Endodermal cell (in vitro differentiated cells): ENCODE results near the gene FNBP1. TPM values are rescaled to one million over a fixed set of nuclear protein-coding genes. Genes with fewer than 3 reads are reported as not detected.

Experiments used
- DNase-seq: peaks from one replicate; pipeline ENCODE4 v3.0.0-alpha.2; 2017
- H3K27ac ChIP-seq: 2 replicates; pipeline ENCODE4 v1.5.1; 2013; ENCODE audit warnings: mild to moderate bottlenecking, low read depth, low read length, moderate library complexity
- H3K27me3 ChIP-seq: 2 replicates; pipeline ENCODE4 v1.6.1; 2013; ENCODE audit warnings: mild to moderate bottlenecking, low read length, moderate library complexity; ENCODE audit not compliant: insufficient read depth, control insufficient read depth, poor library complexity, severe bottlenecking
- H3K36me3 ChIP-seq: 2 replicates; pipeline ENCODE4 v1.7.0; 2013; ENCODE audit warnings: mild to moderate bottlenecking, low read length, moderate library complexity; ENCODE audit not compliant: control insufficient read depth, insufficient read depth
- H3K4me1 ChIP-seq: one replicate; pipeline ENCODE4 v1.7.0; 2013; ENCODE audit warnings: low read length; ENCODE audit not compliant: control insufficient read depth, insufficient read depth
- H3K4me3 ChIP-seq: 2 replicates; pipeline ENCODE4 v1.5.1; 2013; ENCODE audit warnings: mild to moderate bottlenecking, low read length, moderate library complexity
- H3K9ac ChIP-seq: 2 replicates; pipeline ENCODE4 v1.6.1; 2013; ENCODE audit warnings: mild to moderate bottlenecking, low read length, moderate library complexity; ENCODE audit not compliant: poor library complexity, severe bottlenecking; ENCODE audit errors: extremely low read depth
- H3K9me3 ChIP-seq: 2 replicates; pipeline ENCODE4 v1.6.1; 2013; ENCODE audit warnings: mild to moderate bottlenecking, low read length, moderate library complexity; ENCODE audit not compliant: control insufficient read depth
- H3K27ac Mint-ChIP-seq: 2 replicates; pipeline ENCODE4 v1.8.0; 2020; ENCODE audit warnings: mixed read lengths
- H3K27me3 Mint-ChIP-seq: 2 replicates; pipeline ENCODE4 v1.8.0; 2021; ENCODE audit warnings: mild to moderate bottlenecking, mixed read lengths; ENCODE audit not compliant: insufficient read depth
- H3K36me3 Mint-ChIP-seq: 2 replicates; pipeline ENCODE4 v1.8.0; 2020; ENCODE audit warnings: low read depth, mixed read lengths
- H3K4me1 Mint-ChIP-seq: 2 replicates; pipeline ENCODE4 v1.8.0; 2020; ENCODE audit warnings: mixed read lengths
- H3K4me3 Mint-ChIP-seq: 2 replicates; pipeline ENCODE4 v1.8.0; 2020; ENCODE audit warnings: mild to moderate bottlenecking, moderate library complexity, mixed read lengths
- H3K9me3 Mint-ChIP-seq: 2 replicates; pipeline ENCODE4 v1.8.0; 2020; ENCODE audit warnings: mild to moderate bottlenecking, mixed read lengths
- WGBS, 2 experiments: methylation state at CpG; one replicate each; pipeline versions ENCODE4 v1.1.5 to v1.1.7; 2013; ENCODE audit warnings: missing lambda C conversion rate in 2 of 2, mixed read lengths in 1 of 2; ENCODE audit not compliant: insufficient coverage in 1 of 2, insufficient read length in 1 of 2; 5-methylcytosine and 5-hydroxymethylcytosine counted together
- total RNA-seq, 2 donors: library from RNA; stranded (reverse); fragmentation: NEBNext Ultra II Directional in 1 of 2; extraction: Animal tissue kit (Norgen Biotek cat#: 25700) in 1 of 2; gene quantifications; 2 replicates in 1 of 2; 3 replicates in 1 of 2; pipeline ENCODE4 v1.2.1, GENCODE V29; 2021
- TF ChIP-seq, protein P1 (sequence below): fragments of 200-600 bp; sonication (generic); conservative IDR thresholded peaks from 2 replicates; pipeline ENCODE4 v1.5.0; 2021; ENCODE audit warnings: antibody characterized with exemption, mild to moderate bottlenecking

Gene FNBP1
- total RNA-seq, 2 donors from 2014 or later, result 41.4 to 43.3 TPM

DNA sequence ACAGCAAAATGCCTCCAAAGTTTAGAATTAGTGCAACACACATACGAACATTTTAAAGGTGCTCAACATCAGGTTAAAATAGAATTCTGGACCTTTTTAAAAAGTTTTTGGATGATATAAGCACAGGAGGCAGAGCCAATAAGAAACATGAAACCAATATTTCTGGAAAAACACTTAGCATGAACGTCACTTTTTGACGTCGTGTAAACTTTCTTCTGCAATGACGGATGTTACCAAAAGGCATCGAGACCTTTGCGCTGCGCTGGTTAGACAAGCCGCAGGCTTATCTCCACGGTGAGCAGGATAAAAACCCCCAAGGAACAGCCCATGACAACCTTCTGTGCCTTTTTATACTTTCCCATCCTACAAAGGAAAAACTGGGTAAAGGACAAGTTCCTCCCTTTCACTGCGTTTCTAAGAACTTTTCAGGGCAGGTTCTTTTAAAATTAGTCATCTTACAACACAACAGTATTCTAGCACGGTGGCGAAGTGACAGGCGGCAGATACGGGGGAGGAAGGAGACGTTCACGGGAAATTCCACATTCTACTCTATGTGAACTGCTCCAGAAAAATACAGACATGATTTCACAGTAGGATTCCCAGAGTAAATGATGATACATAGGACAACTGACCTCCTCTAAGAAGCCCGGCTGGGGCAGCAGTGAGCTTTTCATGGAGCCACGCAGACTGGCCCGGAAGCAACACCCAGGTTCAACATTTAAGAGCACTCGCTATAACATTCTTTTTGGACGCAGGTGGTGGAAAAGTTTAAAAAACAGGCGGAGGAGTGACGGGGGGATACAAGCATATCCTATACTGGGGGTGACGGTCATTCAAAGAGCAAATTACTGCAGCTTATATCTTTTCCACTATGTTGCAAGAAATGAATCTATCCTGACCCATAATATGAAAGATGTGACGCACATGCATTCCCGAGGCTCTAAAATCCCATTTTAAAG is 155.4 kb downstream of the FNBP1 start:
- Histone ChIP-seq H3K27me3 (no peaks in the 10 kb centered on the region), H3K9me3 (no peaks in the 10 kb centered on the region), H3K36me3 (peaks cover 7% of the 10 kb centered on the region), H3K27ac (no peak overlapping the region), H3K9ac (no peak overlapping the region), H3K4me3 (no peak overlapping the region), H3K4me1 (peaks cover 15% of the 10 kb centered on the region)
- Mint-ChIP-seq H3K36me3 (peaks cover 21% of the 10 kb centered on the region), H3K9me3 (no peaks in the 10 kb centered on the region), H3K4me3 (no peak overlapping the region), H3K27me3 (no peaks in the 10 kb centered on the region), H3K4me1 (peaks cover 27% of the 10 kb centered on the region), H3K27ac (no peak overlapping the region)
- TF ChIP-seq, protein P1, sequence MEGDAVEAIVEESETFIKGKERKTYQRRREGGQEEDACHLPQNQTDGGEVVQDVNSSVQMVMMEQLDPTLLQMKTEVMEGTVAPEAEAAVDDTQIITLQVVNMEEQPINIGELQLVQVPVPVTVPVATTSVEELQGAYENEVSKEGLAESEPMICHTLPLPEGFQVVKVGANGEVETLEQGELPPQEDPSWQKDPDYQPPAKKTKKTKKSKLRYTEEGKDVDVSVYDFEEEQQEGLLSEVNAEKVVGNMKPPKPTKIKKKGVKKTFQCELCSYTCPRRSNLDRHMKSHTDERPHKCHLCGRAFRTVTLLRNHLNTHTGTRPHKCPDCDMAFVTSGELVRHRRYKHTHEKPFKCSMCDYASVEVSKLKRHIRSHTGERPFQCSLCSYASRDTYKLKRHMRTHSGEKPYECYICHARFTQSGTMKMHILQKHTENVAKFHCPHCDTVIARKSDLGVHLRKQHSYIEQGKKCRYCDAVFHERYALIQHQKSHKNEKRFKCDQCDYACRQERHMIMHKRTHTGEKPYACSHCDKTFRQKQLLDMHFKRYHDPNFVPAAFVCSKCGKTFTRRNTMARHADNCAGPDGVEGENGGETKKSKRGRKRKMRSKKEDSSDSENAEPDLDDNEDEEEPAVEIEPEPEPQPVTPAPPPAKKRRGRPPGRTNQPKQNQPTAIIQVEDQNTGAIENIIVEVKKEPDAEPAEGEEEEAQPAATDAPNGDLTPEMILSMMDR, result no peak
- 86 to 88% methylated on average over 21 to 27 of the region's 27 CpGs for WGBS, 2 experiments
- peak; percentile 53 for DNase-seq

DNA sequence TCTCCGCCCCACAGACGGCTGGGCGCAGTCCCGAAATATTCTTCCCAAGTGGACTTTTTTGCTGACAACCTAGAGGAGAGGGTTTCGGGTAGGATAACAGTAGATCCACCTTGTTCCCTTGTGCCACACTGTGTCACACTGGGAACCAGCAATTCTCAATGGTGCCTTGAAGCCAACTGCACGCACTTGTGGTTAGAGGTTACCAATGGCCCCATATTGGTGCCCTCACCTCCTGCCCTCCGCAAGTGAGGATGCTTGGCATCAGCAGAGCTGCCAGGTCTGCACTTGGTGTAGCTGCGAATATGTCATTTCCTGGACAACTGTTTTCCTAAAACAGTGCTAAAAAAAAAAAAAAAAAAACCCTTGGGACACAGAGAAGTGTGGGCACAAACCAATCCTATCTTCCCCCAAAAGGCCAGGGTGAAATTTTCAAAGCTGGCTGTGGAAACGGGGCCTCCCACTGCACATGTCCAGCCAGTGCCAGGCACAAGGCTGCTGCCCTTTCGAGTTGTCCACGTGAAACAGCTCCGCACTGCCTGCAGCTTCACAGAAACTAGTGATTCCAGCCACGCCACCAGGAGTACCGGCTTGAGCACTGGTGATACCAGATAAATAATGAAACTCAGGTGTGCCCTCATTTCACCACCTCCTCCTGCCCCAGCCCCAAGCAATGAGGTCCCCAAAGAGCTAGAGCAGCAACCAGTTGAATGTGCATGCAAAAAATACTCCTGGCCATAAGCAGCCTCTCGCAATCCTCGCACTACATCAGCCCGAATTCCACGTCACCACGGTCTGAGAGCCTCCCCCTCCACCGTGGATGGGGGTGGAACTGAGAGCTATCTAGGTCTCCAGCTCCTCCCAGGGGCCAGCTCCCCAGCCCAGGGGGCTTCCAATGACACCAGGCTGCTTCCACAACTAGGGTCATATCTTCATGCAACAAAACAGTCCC is 156.5 kb downstream of the FNBP1 start:
- no peak overlapping the region for H3K27ac ChIP-seq
- no peaks in the 10 kb centered on the region for H3K9me3 ChIP-seq
- no peaks in the 10 kb centered on the region for H3K27me3 ChIP-seq
- H3K36me3 ChIP-seq, result peaks cover 8% of the 10 kb centered on the region
- WGBS, 2 experiments, result 91 to 96% methylated on average over 11 to 20 of the region's 20 CpGs
- peak overlapping the region; percentile 61 for H3K27ac Mint-ChIP-seq
- H3K9ac ChIP-seq, result no peak overlapping the region
- TF ChIP-seq, protein P1, result no peak
- peak; percentile 57 for DNase-seq
- H3K36me3 Mint-ChIP-seq, result peaks cover 20% of the 10 kb centered on the region
- H3K4me1 Mint-ChIP-seq, result peaks cover 27% of the 10 kb centered on the region
- peak overlapping the region; percentile 48 for H3K4me3 Mint-ChIP-seq
- H3K9me3 Mint-ChIP-seq, result no peaks in the 10 kb centered on the region
- H3K27me3 Mint-ChIP-seq, result no peaks in the 10 kb centered on the region
- H3K4me1 ChIP-seq, result peaks cover 15% of the 10 kb centered on the region
- no peak overlapping the region for H3K4me3 ChIP-seq

GRCh38 chr9:129885670-129886106 is 157.3 kb downstream of the FNBP1 start:
- DNase-seq, result peak; percentile 95
- Histone ChIP-seq H3K27ac (no peak overlapping the region), H3K4me3 (no peak overlapping the region), H3K4me1 (peaks cover 15% of the 10 kb centered on the region), H3K9me3 (no peaks in the 10 kb centered on the region), H3K27me3 (no peaks in the 10 kb centered on the region), H3K36me3 (peaks cover 11% of the 10 kb centered on the region), H3K9ac (no peak overlapping the region)
- peak overlapping the region; percentile 66 for H3K27ac Mint-ChIP-seq
- peaks cover 23% of the 10 kb centered on the region for H3K36me3 Mint-ChIP-seq
- 13 to 24% methylated on average over 8 to 27 of the region's 27 CpGs for WGBS, 2 experiments
- TF ChIP-seq, protein P1, result peak; percentile 84
- H3K9me3 Mint-ChIP-seq, result no peaks in the 10 kb centered on the region
- peaks cover 27% of the 10 kb centered on the region for H3K4me1 Mint-ChIP-seq
- H3K4me3 Mint-ChIP-seq, result peak overlapping the region; percentile 48
- H3K27me3 Mint-ChIP-seq, result no peaks in the 10 kb centered on the region
